Measurements from ENCODE around the gene CDH23.

DNA sequence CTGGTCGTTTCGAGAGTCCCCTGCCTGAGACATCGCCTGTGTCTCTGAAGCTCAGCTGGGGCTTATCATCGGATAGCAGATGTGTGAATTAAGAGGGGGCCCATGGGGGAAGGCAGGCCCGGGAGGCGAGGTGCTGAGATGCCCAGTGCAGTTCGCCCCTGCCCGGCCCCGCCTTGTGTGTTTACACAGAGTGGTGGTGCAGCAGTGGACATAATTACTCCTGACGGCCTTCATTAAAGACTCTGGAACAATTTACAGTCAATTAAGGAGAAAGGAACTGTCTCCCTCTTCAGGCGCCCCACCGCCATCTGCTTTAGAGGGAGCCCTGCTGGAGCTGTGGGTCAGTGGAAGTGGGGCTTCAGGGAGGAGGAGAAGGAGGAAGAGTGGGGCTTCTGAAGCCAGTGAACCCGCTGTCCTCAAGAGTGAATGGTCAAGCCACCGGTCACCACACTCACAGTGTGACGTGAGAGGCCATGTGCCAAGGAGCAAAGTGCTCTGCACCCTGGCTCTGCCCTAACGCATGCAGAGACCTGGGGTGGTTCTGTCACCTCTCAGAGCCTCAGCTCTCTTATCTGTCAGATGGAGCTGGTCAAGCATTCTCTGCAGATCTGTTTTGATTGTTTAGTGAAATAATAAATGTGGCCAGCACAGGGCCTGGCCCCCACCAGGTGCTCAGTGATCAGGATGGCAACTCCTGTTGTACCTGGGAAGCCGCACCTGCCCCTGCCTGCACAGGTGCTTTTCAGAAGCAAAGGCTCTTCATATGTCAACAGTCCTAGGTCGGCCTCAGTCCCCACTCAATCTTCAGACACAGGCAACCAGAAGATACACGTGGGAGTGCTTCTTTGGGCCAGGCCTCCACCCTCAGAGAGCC lies 65.6 kb downstream of the CDH23 start:
- no peak for TF ChIP-seq EZH2 (IDR thresholded peaks at IDR 0.05; ENCODE audit: low read length)
- TF ChIP-seq, protein P1, sequence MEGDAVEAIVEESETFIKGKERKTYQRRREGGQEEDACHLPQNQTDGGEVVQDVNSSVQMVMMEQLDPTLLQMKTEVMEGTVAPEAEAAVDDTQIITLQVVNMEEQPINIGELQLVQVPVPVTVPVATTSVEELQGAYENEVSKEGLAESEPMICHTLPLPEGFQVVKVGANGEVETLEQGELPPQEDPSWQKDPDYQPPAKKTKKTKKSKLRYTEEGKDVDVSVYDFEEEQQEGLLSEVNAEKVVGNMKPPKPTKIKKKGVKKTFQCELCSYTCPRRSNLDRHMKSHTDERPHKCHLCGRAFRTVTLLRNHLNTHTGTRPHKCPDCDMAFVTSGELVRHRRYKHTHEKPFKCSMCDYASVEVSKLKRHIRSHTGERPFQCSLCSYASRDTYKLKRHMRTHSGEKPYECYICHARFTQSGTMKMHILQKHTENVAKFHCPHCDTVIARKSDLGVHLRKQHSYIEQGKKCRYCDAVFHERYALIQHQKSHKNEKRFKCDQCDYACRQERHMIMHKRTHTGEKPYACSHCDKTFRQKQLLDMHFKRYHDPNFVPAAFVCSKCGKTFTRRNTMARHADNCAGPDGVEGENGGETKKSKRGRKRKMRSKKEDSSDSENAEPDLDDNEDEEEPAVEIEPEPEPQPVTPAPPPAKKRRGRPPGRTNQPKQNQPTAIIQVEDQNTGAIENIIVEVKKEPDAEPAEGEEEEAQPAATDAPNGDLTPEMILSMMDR (optimal IDR thresholded peaks at IDR 0.05 in 1 of 3, IDR thresholded peaks at IDR 0.05 in 1 of 3, conservative IDR thresholded peaks at IDR 0.05 in 1 of 3; ENCODE audit: extremely low read depth in 1 of 3, insufficient read depth in 2 of 3, low read length in 3 of 3) = no peak
